DND-41 (cell line): ENCODE data around the gene RPL26.

Source experiments
- ATAC-seq: fragments of 200-7000 bp; cut with Tn5 transposase; 3 replicates; pipeline ENCODE4 v1.9.1; 2021; ENCODE audit warnings: low read depth; ENCODE audit not compliant: insufficient read depth
- DNase-seq: peaks from one replicate; pipeline ENCODE4 v3.0.0-alpha.2; 2020
- H2AFZ ChIP-seq: 2 replicates; pipeline ENCODE4 v1.6.0; 2012; ENCODE audit warnings: low read depth, low read length
- H3K27ac ChIP-seq: 2 replicates; pipeline ENCODE4 v1.5.1; 2012; ENCODE audit warnings: low read length, inconsistent platforms
- H3K27me3 ChIP-seq: fragments of 200-600 bp; sonication (generic); 2 replicates; pipeline ENCODE4 v1.6.0; 2012; ENCODE audit warnings: low read length, mild to moderate bottlenecking, inconsistent platforms; ENCODE audit not compliant: insufficient read depth, poor library complexity
- H3K36me3 ChIP-seq: 2 replicates; pipeline ENCODE4 v1.5.1; 2012; ENCODE audit warnings: low read length, inconsistent platforms; ENCODE audit not compliant: insufficient read depth
- H3K4me1 ChIP-seq: 2 replicates; pipeline ENCODE4 v1.5.1; 2012; ENCODE audit warnings: mild to moderate bottlenecking, low read length; ENCODE audit not compliant: insufficient read depth
- H3K4me2 ChIP-seq: 2 replicates; pipeline ENCODE4 v1.6.0; 2012; ENCODE audit warnings: mild to moderate bottlenecking, moderate library complexity, low read length, inconsistent platforms; ENCODE audit not compliant: insufficient read depth
- H3K4me3 ChIP-seq, 2 experiments: fragments of 200-600 bp in 1 of 2; shearing (Covaris generic) in 1 of 2; 2 replicates each; pipeline ENCODE4 v1.5.1; 2012 to 2016; ENCODE audit warnings: inconsistent platforms in 2 of 2, low read length in 2 of 2, mild to moderate bottlenecking in 2 of 2, low read depth in 1 of 2, moderate library complexity in 1 of 2
- H3K79me2 ChIP-seq: 2 replicates; pipeline ENCODE4 v1.6.0; 2012; ENCODE audit warnings: low read length, inconsistent platforms; ENCODE audit not compliant: insufficient read depth
- H3K9ac ChIP-seq: 2 replicates; pipeline ENCODE4 v1.6.0; 2012; ENCODE audit warnings: low read depth, mild to moderate bottlenecking, inconsistent platforms, low read length, moderate library complexity
- H3K9me3 ChIP-seq: 2 replicates; pipeline ENCODE4 v1.5.1; 2012; ENCODE audit warnings: low read length, moderate library complexity, mild to moderate bottlenecking, inconsistent platforms; ENCODE audit not compliant: insufficient read depth, severe bottlenecking
- H4K20me1 ChIP-seq: 2 replicates; pipeline ENCODE4 v1.6.0; 2012; ENCODE audit warnings: low read length; ENCODE audit not compliant: insufficient read depth
- CTCF ChIP-seq: IDR thresholded peaks from 2 replicates; pipeline ENCODE4 v1.5.1; 2012; ENCODE audit warnings: borderline replicate concordance, low read length, moderate library complexity, mild to moderate bottlenecking; ENCODE audit not compliant: poor library complexity, severe bottlenecking; ENCODE audit errors: extremely low read depth
- EZH2 ChIP-seq: IDR thresholded peaks from 3 replicates; pipeline ENCODE4 v1.6.1; 2012; ENCODE audit warnings: borderline replicate concordance, low read depth, mild to moderate bottlenecking, moderate library complexity, low read length, inconsistent platforms; ENCODE audit not compliant: severe bottlenecking

The RPL26 gene

GRCh38 chr17:8345951-8346665, 36.9 kb downstream of the RPL26 start:
- H3K79me2 ChIP-seq = no peaks in the 10 kb centered on the region
- no peak overlapping the region for H3K9ac ChIP-seq

GRCh38 chr17:8345052-8345690, 37.8 kb downstream of the RPL26 start:
- Histone ChIP-seq H3K27me3 (peaks cover 8% of the 10 kb centered on the region), H3K4me1 (no peaks in the 10 kb centered on the region), H4K20me1 (no peaks in the 10 kb centered on the region), H3K4me2 (no peak overlapping the region), H2AFZ (no peak overlapping the region), H3K9ac (no peak overlapping the region), H3K4me3 (no peak overlapping the region), H3K36me3 (no peaks in the 10 kb centered on the region), H3K27ac (no peak overlapping the region), H3K79me2 (no peaks in the 10 kb centered on the region), H3K9me3 (no peaks in the 10 kb centered on the region)
- TF ChIP-seq EZH2 (no peak), CTCF (no peak)
- DNase-seq = no peak
- 0 out of 3 replicates have a peak, but pooled peaks have one; percentile 33 for ATAC-seq

More at GRCh38 chr17:8345951-8346665, 36.9 kb downstream of the RPL26 start:
- Histone ChIP-seq H3K27ac (no peak overlapping the region), H2AFZ (no peak overlapping the region), H3K36me3 (no peaks in the 10 kb centered on the region), H3K9me3 (no peaks in the 10 kb centered on the region), H3K4me1 (no peaks in the 10 kb centered on the region), H3K4me2 (no peak overlapping the region), H4K20me1 (no peaks in the 10 kb centered on the region), H3K27me3 (peaks cover 8% of the 10 kb centered on the region), H3K4me3 (no peak overlapping the region)
- no peak for ATAC-seq
- no peak for TF ChIP-seq EZH2
- TF ChIP-seq CTCF = no peak
- no peak for DNase-seq

GRCh38 chr17:8341456-8341855, 41.5 kb downstream of the RPL26 start:
- Histone ChIP-seq H4K20me1 (no peaks in the 10 kb centered on the region), H3K9ac (no peak overlapping the region), H3K27ac (no peak overlapping the region), H3K36me3 (no peaks in the 10 kb centered on the region), H3K27me3 (peaks cover 8% of the 10 kb centered on the region), H3K4me1 (no peaks in the 10 kb centered on the region), H2AFZ (no peak overlapping the region), H3K4me2 (no peak overlapping the region), H3K9me3 (no peaks in the 10 kb centered on the region), H3K79me2 (no peaks in the 10 kb centered on the region), H3K4me3 (no peak overlapping the region)
- no peak for ATAC-seq
- DNase-seq = no peak
- TF ChIP-seq CTCF (no peak), EZH2 (no peak)
